NCI-H2227 treated with DMSO at 0.1 percent for 48 hours (cell line): ENCODE results near the gene EFHC2.
"Not testable (repeated sequence)": the region's sequence is repeated elsewhere in the genome, so short reads cannot be mapped to it uniquely, and the experiment has no call there.

Experiments used
- DNase-seq: peaks from one replicate; lab custom pipeline; 2025; lab: John Stamatoyannopoulos, UW

EFHC2 gene

DNA sequence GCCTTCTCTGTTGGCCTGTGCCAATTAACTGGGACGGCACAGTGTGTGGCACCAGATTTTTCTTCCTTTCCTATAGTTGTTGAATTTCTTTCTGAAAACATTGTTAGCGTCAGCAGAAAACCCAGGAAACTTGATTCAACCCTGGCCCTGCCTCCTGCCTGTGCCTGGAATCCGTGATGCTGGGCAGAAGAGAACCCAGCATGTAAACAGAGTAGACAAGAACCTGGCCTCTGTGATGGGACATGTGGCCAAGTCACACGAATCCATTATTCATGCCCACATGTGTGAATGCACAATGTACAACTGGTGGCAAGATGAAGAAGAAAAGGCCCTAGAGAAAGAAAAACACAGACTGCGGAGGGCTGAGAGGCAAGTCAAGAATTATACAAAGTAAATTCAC is 111.4 kb downstream of the EFHC2 start:
- DNase-seq, result no peak

DNA sequence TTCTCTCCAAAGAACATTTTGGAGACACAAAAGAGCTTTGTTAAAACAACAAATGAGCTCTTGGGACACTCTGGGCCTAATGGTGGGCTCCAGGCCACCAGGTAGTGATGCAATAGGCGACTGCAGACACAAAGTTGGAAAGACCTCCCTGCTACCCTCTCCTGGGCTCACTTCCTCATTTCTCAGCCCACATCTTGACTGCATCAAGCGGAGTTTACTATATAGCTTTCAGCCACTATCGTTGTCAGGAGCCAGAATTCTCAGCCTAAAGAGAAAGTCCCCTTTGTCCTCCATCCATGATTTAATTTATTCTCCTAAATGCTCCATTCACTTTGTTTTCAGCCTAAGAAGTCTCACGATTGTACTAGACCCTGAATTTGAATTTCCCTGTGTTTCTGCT is 114.9 kb downstream of the EFHC2 start:
- no peak for DNase-seq

DNA sequence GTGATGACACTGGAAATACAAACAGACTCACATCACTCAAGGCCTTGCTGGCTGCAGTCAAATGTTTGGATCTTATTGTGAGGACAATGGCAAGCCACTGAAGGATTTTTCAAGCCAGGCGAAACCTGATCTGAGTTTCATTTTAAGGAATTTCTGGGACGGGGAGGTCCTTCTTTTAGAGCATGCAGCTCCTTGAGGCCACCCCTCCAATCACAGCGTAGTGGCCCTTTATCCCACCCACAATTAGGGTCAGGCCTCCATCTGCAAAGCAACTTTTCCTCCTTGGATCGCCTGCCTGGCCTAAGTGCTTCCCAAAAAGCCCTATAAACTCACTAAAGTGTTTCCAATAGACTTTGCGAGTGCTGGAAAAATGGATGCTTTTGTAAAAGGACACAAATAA is 115.5 kb downstream of the EFHC2 start:
- no peak for DNase-seq

DNA sequence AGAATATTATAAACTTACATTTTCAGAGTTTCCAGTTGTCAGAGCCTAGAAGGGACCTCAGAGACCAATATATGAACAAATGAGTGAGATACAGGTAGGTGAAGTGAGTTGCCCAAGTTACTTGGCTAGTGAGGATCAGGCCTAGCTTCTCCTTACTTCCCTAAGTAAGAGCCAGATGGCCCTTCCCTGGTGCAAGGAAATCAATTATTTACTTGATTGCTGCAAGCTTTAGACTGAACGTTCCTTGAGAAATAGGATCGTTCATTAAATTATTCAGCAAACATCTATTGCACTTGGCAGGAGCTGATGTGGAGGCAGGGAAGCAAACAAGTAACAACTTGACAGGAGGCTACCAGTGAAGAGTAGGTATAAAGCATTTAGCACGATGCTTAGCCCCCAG is 117.8 kb downstream of the EFHC2 start:
- no peak for DNase-seq

DNA sequence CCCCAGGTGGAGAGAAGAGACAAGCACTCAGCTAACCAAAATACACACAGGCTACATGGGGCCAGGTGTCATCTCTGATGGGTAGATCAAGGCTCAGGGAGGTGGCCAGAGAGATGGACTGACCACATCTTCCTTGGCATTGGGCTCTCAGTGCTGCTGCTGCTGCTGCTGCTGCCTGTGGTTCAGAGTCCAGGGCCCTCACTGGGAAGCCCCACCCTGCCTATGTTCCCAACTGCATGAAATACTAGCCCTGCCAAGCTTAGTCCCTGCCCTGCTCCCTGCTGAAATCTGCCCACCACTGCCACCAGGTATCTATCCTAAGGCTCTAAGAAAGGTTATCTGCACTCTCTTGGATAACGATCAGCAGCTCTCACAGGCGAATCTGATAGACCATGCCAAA is 118.7 kb downstream of the EFHC2 start:
- no peak for DNase-seq

DNA sequence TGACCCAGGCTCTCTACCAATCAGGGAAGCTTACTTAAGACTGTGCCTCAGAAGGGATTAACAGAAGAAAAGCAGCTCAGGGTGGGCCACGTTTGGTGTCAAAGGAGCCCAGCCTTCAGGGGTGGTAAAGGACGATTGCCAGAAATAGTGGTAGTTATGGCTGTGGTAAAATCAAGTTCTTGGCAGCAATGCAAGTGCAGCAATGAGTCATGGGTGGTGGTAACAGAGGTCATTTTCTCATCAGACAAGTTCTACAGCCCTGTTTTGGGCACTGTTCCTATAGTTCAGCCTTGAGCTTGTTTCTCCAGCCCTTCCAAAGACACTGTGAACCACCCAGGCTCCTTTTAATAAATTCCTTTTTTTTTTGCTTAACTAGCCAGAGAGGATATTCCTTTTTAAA is 120.3 kb downstream of the EFHC2 start:
- DNase-seq, result no peak

DNA sequence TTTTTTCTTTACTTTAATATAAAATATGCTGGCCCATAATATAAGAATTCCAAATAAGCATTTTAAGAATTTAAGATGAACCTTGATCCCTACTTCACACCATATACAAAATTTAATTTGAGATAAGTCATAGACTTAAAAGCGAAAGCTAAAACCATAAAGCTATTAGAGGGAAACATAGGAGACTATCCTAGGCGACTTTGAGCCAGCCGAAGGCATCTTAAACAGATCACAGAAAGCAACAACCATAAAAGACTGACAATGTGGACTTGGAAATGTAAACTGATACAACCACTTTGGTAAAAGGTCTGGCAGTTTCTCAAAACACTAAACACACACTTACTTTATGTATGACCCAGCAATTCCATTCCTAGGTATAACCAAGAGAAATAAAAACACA is 125.0 kb downstream of the EFHC2 start:
- DNase-seq, result no peak

DNA sequence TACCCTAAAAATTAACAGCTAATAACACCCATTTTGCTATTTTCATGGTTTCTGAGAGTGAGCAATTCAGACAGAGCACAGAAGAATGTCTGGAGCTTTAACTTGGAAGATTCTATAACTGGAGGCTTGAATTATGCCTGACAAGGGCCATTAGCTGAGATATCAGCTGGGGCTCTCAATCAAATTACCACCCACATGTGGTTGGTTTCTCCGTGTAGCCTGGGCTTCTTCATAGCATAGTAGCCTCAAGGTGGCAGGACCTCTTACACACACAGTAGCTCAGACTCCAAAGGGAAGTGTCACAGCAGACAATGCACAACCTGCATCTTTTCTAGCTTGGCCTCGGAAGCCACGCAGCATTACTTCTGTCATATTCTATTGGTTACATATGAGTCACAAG is 127.3 kb downstream of the EFHC2 start:
- DNase-seq, result no peak

DNA sequence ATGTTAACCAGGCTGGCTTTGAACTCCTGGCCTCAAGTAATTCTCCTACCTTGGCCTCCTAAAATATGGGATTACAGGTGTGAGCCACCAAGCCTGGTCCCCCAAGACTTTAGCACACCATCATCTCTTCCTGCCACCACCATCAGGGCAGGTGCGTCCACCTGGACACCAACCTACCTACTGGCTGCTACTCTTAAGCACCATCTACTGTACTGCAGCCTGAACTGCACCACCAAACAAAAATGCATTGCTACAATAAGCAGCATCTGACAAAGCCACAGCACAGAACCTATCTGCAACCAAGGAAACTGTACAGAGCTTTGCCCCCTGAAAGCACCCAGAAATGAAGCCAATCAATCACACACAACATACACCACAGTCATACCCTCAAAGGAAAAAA is 139.7 kb downstream of the EFHC2 start:
- no peak for DNase-seq

DNA sequence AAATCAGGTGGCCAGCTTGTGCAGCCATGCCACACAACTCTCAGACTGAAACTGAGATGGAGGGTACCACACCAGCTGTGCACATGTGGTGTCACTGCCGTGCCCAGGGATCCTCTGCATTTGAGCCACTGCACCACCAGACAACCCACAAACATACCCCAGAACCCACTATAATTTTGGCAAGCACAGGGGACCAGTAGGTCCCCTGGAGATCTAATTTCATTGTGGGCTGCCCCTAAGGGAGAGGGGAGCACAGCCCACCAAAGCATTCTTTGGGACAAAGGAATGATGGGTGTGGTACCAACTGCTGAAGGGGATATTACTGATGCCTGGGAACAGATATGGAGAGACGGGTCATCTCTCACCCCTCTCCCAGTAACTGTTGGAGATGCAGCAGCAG is 140.9 kb downstream of the EFHC2 start:
- no peak for DNase-seq

DNA sequence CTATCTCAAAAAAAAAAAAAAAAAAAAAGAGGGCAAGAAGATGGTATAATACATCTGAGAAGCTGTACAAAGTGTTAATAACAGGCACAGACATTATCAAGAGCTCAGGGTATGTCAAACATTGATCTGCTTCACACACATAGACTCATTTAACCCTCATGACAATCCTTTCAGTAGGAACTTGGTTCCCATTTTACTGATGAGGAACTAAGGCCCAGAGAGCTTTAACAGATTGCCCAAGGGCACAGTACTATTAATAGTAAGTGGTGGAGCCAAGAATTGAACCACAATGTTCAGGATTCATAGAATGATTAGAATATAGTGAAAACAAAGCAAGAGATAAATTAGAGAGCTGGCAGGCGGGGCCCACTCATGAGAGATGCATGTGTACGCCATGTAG is 154.4 kb downstream of the EFHC2 start:
- no peak for DNase-seq

DNA sequence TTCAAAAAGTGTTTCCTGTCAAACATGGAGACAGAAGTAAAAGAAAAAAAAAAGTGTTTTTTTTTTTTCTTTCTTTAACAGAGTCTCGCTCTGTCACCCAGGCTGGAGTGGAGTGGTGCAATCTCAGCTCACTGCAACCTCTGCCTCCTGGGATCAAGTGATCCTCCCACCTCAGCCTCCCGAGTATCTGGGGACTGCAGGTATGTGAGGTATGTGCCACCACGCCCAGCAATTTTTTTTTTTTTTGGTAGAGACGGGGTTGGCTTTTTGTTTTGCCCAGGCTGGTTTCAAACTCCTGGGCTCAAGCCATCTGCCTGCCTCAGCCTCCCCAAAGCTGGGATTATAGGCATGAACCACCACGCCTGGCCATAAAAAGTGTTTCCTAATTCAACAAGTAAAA is 155.6 kb downstream of the EFHC2 start:
- DNase-seq, result not testable (repeated sequence)

DNA sequence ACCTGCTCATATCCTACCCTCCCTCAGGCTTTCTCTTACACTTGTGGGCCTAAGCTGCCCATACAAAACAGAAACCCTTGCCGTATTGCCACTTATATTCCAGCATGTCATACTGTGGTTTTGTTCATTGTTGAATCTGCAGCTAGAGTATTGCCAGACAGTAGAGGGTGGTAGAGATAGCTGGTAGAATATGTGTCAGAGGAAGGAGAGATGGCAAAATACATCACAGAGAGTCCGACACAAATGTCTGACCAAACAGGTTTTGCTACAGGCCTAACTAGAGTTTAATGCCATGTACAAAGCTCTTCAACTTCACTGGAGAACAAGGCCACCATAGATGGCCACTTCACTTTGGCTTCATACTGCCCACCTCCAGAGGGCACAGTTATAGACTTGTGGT is 160.1 kb downstream of the EFHC2 start:
- no peak for DNase-seq

DNA sequence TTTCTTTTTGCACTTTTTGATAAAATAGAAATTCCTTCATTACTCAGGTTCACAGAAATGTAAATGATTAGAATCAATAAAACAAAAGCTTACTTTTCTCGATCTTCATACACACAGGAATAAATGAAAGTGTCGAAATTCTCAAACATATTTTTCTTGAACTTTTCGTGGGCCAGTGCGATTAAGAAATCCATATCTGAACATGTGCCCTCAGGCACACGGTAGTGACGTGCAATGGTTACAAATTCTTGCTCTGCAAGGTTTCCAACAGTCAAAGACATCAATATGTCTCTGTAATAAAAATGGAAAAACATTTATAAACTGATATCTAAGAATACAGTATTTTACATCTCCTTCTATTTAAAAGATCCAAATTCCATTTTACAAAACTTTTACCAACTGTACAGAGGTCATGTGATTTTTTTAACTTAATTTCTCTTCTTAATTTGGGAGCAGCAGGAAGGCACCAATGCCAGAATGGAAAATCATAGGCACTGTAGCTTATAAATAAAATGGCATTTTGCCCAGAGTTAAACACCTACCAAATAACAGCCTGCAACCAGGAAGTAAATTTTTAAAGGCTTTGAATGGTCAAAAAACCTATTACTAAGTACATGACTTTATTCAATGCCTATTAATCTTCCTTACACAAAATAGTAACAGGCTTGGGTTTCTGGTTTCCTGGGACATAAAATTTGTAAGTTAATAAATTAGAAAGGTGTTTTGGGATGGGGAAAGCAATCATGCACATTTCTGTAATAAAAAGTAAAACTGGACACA is 165.0 kb downstream of the EFHC2 start:
- DNase-seq, result no peak

DNA sequence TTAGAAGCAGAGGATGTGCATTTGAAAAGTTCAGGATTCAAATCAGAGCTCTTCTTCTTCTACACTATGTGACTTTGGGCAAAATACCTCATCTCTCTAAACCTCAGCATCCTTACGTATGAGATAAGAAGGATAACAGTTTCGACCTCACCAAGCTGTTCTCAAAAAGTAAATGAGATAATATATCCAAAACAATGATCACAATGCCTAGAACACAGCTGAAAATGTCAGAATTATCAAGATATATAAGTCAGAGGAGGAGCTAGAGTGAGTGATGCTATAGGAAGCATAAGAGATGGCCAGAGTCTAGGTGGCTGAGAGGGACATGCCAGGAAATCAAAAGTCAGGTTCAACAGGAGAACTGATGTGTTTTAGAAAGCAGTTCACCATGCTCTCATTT is 168.0 kb downstream of the EFHC2 start:
- no peak for DNase-seq

DNA sequence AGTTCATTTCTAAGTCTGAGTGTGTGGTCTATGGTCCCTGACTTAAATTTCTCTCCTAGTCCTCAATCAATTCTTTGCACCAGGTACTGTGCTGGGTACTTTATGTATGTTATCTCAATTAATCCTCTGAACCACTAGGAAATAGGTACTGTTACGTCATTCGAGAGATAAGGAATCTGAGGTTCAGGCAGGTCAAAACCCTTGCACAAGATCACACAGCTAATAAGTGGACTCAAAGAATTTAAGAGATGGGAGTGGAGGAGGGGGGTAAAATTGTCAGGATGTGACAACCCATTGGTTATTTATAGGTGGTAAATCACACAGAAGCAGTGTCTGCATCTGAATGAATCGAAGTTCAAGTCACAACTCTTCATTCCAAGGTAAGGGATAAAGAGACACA is 169.4 kb downstream of the EFHC2 start:
- no peak for DNase-seq

DNA sequence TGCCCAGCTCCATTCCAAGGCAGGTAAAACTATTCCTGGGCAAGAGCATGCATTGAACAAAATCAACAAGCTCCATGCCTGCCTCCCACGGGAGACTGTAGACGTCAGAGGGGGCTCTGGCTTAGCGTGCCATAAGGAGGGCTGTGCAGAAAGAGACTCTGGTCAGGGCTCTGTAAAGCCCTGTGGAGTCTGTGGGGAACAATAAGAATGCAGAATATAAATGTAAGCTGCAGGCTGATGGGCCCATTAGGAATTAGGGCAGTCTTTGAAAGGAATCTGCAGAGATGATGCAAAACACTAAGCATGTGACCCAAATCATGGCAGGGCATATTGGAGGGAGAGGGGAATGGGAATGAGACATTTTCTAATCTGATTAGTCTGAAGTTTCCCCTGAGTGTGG is 170.3 kb downstream of the EFHC2 start:
- DNase-seq, result no peak

DNA sequence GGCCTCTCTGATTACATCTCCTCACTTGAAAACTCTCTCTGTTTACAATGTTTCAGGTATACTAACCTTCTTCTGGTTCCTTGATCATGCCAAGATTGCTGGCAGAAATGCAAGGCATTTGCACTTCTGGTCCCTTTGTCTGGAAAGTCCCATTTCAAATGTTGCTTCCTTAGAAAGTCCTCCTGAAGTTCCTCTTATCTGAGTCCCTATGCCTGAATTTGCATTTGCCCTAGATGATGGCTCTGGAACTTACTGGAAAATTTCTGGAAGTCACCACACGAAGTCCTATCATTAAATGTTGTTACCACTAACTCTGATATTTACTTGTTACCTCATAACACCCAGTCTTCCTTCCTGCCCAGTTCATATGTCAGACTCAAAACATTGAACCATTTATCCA is 176.4 kb downstream of the EFHC2 start:
- no peak for DNase-seq

DNA sequence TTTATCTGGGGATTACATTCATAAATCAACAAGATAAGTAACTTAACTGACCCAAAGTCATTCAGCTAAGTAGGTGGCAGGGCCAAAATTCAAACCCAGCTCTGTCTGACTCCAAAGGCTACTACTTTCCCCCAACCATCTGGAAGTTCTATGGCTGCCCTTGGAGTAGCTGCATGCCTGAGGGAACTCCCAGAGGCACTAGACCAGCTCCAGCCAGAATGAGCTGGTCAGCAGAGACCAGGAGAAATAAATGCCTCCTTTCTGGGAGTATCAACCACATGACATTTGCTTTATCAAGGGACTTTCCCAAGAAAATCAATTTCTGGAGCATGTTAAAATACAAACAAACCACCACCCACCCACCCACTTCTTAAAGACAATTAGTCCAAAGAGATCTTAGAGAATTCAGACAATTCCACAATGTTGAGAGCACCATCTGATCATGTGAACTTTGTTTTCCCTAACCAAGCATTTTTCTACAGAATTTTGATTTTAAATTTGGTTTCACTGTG is 180.5 kb downstream of the EFHC2 start:
- no peak for DNase-seq

DNA sequence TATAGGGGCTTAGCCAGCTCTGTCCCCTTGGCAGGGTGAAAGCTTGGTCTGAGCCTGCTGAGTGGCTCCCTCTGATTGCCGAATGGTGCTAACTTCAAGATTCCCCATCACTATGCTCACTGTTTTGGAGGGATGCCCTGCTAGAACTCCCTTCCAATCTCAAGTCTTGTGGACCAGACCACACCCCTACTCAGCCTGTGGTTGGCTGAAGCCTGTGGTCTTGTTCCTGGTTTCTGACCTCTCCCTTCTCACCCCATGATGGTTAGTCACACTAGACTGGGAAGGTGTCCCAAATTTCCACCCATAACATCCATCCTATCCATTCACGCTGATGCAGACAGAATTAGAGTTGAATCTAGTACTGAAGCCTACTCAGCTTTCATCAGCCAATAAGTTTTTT is 185.6 kb downstream of the EFHC2 start:
- no peak for DNase-seq

DNA sequence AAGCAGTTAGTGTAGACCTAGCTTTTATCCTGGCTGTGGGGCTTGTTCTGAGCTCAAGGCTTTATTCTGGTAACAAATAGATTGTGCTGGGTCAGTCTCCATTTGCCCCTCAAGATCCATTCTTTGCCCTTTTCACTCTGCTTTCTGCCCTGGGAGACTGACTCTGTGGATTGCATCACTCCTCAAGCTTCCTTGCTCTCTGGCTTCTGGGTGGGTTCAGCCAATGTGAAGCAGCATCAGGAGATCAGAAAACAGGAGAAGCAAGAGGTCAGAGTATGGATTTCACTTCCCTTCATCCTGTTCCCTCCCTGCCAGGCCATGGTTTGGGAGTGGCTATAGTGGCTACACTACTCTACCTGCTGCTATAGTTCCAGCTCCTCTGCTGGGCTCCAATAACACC is 186.2 kb downstream of the EFHC2 start:
- DNase-seq, result no peak

DNA sequence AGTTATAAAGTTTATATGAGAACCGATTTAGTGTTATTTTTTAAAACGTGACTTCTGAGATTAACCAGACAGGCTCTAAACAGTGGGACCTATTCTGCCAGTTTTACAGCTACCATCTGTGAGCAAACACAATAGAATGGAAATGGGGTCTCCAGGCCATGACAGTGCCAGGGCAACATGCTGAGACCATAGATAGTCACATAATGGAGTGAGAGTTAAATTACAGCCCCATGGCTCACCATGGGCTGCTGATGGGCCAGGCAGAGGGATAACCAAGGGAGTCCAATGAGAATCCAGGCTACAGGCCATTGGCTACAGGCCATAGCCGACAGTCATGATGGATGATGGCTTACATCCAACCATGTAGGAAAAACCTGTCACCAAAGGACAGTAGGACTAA is 186.7 kb downstream of the EFHC2 start:
- DNase-seq, result no peak

DNA sequence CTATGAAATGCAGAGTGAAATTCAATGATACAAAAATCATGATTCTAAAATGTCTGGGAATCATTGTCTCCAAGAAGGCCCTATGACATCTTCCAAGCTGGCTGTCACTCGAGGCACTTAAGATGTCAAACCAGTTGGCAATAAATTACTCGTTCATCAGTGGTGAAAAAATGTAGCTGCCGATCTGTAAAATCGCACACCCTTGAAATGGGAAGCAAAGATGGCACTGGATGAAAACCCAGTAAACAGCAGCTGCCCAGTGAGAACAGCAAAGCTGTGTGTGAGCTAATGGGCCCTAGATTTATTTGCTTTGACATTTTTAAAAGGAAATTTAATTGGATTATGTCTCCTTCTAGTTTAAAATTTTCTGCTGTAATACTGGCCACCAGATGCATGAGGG is 188.3 kb downstream of the EFHC2 start:
- DNase-seq, result no peak

DNA sequence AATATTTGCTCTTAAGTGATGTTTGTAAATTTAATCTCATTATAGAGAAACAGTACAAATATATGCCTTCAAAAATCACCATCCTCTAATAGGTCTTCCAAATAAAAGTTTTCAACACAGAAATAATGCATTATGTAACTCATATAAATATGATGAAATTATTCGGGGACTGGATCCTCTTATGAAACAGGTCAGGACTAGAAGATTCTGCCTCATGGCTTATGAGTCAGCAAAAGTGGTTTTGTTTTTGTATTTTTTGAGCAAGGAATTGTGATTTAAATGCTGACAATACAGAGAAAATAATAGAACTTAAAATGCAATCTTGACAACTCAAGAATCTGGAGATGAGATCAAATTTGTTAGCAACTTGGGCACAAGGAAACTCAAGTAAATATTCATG is 190.6 kb downstream of the EFHC2 start:
- no peak for DNase-seq
